Measurements from ENCODE around the gene MED7. TPM values are rescaled to one million over a fixed set of nuclear protein-coding genes. Genes with fewer than 3 reads are reported as not detected.

Gene MED7
- total RNA-seq, 1 experiment from 2014 or later: 17.7 TPM

DNA sequence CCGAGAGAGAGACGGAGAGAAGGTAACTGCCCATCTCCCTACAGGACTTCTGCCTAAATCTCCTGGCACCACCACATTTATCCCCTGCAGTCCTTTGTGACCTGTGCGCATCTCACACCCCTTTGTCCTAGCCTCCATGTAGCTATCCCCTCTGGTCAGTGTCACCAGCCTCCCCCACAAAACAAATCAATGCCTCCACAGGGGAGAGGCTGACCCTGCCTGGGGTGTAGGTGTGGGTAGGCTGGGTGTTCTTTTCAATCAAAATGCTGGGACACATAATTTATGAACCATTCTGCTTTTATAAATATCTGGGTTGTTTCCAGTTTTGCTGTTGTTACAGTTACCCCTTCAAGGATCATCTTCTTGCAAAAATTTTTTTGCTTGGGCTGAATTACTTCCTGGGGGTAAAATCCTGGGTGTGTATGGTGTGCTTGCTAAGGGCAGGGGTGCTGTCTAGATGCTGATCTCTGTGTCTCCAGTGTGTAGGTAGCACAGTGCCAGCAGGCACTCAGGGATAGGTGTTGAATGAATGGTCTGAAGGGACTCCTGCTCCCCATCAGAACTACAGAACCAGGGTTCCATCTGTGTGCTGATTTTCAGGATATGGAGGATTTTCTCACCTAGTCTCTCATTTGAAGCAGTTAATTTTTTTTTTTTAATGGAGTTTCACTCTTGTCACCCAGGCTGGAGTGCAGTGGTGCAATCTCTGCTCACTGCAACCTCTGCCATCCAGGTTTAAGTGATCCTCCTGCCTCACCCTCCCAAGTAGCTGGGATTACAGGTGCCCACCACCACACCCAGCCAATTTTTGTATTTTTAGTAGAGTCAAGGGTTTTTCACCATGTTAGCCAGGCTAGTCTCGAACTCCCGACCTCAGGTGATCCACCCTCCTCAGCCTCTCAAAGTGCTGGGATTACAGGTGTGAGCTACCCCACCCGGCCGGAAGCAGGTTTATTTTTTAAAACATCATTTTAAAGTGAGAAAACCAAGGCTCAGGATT is 23.8 kb upstream of the MED7 start, which contains the start of gene GARIN3:
Gene GARIN3 (minus strand): TSS at position 51 of the 1,000 bp plus-strand sequence. CDS start 96 bp downstream, outside the sequence.
- in situ Hi-C loops (cut with HindIII; ENCODE audit: low pct_unique_long_range_greater_than_20kb, low sequenced_read_pairs): no loop called here
- no peak for DNase-seq (ENCODE audit: low read depth, low spot score)

DNA sequence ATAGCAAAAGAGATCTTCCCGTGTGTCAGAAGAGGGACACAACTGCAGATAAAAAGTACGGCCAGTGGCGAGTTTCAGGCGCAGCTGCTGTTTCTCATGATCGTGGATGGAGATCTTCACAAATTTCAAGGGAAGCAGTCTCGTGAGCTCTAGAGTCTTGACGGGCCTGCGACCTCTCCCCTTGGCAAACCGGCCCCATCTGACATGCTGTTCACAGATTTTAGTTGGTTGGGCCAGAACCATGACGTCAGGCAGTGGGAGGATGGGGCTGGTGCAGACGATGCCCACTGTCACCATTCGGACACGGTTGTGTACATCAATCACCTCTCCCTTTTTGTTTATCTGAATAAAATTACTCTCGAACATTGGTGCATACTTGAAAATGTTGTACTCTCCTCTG is 23.0 kb upstream of the MED7 start:
- DNase-seq (ENCODE audit: low read depth, low spot score): no peak
- in situ Hi-C loops (cut with HindIII; ENCODE audit: low pct_unique_long_range_greater_than_20kb, low sequenced_read_pairs): no loop called here

DNA sequence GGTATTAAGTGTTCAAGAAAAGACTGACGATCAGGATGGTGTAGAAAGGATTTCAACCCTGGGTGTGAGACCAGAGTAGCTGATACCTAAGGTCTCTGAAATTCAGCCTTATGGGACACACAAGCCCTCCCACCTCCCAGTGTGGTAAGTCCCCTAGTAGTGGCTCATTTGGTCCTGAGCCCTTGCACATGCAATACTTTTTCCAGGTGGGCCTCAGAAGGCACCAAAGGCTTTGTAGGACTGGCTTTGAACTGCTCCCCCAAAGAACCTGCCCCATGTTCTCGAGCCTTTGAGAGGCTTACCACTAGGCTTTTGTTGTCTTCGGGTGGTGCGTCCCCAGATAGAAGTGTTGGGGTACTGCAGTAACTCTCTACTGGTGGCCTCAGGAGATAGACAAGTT is 22.6 kb upstream of the MED7 start:
- no peak for DNase-seq (ENCODE audit: low read depth, low spot score)
- in situ Hi-C loops (cut with HindIII; ENCODE audit: low pct_unique_long_range_greater_than_20kb, low sequenced_read_pairs): no loop called here

DNA sequence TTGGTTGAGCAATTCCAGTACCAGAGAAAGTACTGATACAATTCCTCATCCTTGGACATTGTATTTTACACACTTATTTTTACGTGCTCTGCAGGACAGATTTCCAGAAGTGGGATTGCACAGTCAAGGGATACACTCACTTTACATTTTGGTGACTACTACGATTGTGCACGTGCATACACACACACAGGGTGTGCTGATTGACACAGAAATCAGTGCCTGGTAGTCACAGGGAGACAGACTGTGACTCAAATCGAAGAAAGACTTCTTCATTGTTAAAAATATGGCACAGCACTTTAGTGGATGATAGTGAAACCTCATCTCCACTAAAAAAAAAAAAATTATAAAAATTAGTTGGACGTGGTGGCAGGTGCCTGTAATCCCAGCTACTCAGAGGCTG is 21.9 kb upstream of the MED7 start:
- in situ Hi-C loops (cut with HindIII; ENCODE audit: low pct_unique_long_range_greater_than_20kb, low sequenced_read_pairs): no loop called here
- DNase-seq (ENCODE audit: low read depth, low spot score): no peak

DNA sequence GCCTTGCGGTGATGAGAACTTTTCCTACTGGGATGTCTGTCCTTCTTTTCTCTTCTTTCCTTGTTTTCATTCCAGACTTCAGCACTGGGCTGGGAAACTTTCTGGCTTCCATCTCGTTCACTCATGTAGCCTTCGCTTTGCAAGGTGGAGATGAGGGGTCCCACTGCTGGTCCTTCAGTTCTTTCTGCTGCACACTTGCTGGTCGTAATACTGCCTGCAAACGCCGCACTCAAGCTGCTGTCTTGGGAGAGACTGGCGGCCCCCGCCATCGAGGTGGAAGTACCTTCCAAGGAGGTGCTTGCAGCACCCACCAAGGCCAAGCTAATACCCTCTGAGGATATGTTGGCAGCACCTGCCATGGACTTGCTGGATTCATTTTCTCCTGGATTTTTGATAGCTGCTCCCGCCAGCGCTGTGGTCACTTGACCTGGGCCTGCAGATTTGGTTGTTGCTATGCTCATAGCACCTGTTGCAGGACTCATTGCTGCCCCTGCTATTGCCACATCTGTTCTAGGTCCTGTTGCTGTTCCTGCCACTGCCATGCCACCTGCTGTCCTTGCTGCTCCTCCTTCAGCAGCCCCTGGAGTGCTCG is 20.4 kb upstream of the MED7 start:
- in situ Hi-C loops (cut with HindIII; ENCODE audit: low pct_unique_long_range_greater_than_20kb, low sequenced_read_pairs): no loop called here
- DNase-seq (ENCODE audit: low read depth, low spot score): no peak

DNA sequence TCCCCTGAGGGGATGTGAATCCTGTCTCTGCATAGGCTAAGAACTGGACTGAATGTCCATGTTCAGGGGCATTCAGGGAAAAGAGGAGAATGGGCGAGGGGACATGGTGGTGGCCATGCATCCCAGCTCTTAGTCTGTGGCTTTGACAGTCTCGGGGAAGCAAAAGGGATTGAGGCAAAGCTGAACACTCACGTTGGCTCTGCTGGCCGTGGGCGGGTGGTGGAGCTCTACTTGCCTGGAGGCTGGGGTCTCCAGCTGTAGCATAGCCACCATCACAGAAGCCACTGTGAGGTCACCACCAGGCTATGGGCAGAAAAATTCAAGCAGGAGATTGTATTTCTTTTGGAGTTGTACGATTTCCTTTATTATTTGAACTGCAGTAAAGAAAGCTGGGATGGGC is 19.3 kb upstream of the MED7 start:
- in situ Hi-C loops (cut with HindIII; ENCODE audit: low pct_unique_long_range_greater_than_20kb, low sequenced_read_pairs): no loop called here
- DNase-seq (ENCODE audit: low read depth, low spot score): no peak

DNA sequence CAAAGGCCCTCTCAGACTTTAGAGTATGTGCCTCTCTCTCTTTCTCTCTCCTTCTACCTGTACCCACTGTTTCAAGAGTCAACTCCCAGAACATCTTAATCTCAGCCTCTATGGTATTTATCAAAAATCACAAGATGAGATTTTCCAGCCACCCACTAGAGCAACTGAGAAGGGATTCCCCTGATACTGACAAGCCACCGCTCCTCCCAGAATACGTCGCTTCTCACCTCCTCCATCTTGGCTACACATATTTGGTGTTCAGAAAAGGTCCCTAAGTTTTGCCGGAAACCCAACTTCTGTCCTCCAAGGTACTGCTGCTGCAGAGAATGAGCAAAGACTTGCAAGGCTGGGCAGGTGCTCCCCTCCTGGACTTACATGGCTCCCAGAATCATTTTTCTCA is 17.3 kb upstream of the MED7 start:
- no peak for DNase-seq (ENCODE audit: low read depth, low spot score)
- in situ Hi-C loops (cut with HindIII; ENCODE audit: low pct_unique_long_range_greater_than_20kb, low sequenced_read_pairs): no loop called here

DNA sequence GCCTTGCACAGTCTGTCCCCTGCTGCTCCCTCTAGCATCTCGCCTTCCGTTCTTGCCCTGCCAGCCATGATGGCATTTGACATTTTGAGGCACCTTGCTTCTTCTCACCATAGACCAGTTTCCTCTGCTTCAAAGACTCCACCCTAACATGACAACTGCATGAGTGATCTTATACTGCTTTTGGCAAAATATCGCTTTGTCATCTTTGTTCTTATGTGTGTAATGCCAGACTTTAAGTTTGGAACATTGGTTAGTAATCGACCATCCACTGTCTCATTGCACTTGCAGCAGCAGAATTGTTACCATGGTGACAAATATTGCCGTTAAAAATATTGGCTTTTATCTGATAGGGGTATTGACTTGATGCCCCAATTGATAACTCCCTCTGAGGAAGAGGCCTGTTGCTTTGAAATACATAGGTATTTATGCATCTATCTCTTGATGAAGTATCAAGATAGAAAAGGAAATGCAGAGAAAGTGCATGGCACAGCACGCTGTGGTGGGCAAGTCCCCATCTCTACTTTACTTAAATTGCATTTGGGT is 16.6 kb upstream of the MED7 start:
- no peak for DNase-seq (ENCODE audit: low read depth, low spot score)
- in situ Hi-C loops (cut with HindIII; ENCODE audit: low pct_unique_long_range_greater_than_20kb, low sequenced_read_pairs): no loop called here

DNA sequence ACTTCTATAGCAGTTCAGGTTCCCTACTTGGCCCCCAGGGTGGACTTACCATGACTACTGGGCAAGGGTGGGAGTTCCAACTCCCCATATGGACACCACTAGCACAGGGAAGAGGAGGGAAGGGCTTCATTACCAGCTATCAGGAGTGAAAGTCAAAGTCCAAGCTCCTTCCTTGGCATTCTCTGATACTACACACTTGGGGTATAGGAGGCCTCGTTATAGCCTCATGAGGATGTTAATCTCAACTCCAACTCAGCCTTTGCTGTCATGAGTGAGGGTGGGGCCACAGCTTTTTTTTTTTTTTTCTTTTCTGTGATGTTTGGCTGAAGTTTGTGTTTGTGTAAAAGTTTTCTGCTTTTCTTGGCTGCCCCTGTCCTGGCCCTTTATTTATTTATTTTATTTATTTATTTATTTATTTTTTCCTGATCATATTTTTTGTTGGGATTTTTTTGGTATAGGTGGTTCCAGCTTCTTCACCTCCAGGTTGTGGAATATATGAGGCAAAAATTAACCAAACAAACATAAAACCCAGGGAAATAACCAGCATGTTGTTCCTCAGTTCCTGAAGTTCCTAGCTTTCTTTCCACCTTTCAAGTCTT is 14.7 kb upstream of the MED7 start:
- in situ Hi-C loops (cut with HindIII; ENCODE audit: low pct_unique_long_range_greater_than_20kb, low sequenced_read_pairs): no loop called here
- no peak for DNase-seq (ENCODE audit: low read depth, low spot score)

DNA sequence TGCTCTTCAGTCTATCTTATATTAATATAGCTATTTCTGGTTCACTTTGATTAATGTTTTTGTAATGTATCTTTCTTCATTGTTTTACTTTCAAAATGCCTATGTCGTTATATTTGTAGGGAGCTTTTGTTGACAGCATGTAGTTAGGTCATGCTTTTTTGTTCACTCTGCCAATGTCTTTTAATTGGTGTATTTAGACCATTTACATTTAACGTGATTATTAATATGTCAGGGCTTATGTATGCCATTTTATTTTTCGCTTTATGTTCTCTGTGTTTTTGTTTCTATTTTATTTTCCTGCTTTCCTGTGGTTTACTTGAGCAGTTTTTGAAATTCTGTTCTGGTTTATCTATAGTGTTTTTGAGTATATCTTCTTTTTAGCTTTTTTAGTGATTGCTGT is 12.6 kb upstream of the MED7 start:
- no peak for DNase-seq (ENCODE audit: low read depth, low spot score)
- in situ Hi-C loops (cut with HindIII; ENCODE audit: low pct_unique_long_range_greater_than_20kb, low sequenced_read_pairs): no loop called here

DNA sequence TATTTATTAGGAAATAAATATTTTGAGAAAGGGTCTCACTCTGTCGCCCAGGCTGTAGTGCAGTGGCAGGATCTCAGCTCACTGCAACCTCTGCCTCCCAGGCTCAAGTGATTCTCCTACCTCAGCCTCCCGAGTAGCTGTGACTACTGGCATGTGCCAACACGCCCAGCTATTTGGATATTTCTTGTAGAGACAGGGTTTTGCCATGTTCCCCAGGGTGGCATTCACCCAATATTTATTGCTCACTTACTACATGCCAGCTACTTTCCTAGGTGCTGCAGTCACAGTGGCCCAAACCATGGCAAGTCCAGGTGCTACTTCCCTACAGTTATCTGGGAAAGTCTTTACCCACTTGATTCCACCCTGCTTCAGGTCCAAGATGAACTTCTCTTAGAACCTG is 8.3 kb upstream of the MED7 start:
- no peak for DNase-seq (ENCODE audit: low read depth, low spot score)
- in situ Hi-C loops (cut with HindIII; ENCODE audit: low pct_unique_long_range_greater_than_20kb, low sequenced_read_pairs): no loop called here

DNA sequence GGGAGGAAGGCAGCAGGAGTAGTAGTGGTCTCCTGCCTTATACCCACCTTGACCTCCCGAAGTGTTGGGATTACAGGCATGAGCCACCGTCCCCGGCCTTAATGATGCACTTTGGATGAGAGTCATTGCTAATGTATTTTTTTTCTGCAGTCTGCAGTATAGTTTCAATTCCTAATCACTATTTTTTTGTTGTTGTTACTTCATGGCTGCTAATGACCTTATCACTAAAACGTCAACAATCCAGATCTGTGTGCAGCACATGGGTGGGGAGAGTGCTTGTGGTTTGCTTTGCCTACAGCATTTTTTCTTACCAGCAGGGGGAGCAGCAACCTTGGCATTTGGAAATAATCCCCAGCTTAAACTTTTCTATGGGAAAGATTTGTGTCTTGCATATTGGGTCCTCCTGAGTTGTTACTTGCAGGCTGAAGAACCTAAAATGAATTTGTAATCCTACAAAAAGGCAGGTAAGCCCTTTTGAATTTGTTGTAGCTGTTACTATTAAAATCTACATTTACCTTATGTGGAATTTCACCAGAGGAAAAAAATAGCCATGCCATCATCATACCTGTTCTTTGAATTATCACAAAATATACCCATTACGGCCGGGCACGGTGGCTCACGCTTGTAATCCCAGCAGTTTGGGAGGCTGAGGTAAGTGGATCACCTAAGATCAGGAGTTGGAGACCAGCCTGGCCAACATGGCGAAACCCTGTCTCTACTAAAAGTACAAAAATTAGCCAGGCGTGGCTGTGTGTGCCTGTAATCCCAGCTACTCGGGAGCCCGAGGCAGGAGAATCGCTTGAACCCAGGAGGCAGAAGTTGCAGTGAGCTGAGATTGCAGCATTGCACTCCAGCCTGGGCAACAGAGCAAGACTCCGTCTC is 6.3 kb upstream of the MED7 start:
- DNase-seq (ENCODE audit: low read depth, low spot score): peak; percentile 75
- in situ Hi-C loops (cut with HindIII; ENCODE audit: low pct_unique_long_range_greater_than_20kb, low sequenced_read_pairs): no loop called here

DNA sequence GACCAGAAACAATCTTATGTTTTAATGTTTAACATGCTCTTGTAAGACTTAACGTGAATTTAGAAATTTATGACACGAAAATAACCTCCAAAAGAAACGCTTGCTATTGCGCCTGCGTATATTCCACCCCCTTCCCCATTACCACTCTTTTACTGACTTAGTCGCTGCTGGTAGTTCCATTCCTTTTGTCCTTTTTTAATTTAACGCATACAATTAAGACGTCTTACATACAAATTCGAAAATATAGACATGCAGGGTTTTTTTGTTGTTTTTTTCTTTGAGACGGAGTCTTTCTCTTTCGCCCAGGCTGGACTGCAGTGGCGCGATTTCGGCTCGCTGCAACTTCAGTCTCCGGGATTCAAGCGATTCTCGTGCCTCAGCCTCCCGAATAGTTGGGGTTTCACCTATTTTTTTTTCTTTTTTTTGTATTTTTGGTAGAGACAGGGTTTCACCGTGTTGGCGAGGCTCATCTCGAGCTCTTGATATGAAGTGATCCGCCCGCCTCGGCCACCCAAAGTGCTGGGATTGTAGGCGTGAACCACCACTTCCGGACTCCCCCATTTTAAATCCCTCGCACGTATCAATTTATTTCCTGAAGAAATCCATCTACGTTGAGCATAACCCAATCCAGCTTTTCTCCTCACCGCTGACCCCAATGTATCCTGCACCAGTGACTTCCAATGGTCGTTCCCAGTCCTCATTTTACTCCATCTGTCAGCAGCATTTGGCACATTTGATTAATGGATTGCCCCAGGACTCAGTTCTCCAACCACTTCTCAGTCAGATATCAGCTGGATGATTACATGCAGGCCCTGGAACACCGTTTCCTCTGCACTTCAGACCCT is 684 bp upstream of the MED7 start:
- in situ Hi-C loops (cut with HindIII; ENCODE audit: low pct_unique_long_range_greater_than_20kb, low sequenced_read_pairs): no loop called here
- DNase-seq (ENCODE audit: low read depth, low spot score): peak; percentile 25

DNA sequence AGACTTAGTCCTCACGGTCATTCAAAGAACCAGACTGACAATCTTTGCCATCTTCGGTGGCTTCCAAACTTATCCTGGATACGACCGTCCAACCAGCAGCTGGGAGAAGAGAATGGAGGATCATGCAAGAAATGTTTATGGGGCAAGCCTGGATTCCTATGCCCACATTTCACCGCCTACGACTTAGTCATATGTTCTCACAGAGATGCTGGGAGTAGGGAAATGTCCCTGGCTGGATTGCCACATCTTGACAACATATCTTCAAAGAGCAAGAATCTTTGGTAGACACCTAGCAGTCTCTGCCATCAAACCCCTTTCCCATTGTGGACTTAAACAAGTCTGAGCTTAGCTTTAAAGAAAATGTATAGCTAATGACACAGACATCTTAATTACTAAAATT is 5.0 kb downstream of the MED7 start:
- in situ Hi-C loops (cut with HindIII; ENCODE audit: low pct_unique_long_range_greater_than_20kb, low sequenced_read_pairs): no loop called here
- DNase-seq (ENCODE audit: low read depth, low spot score): no peak

DNA sequence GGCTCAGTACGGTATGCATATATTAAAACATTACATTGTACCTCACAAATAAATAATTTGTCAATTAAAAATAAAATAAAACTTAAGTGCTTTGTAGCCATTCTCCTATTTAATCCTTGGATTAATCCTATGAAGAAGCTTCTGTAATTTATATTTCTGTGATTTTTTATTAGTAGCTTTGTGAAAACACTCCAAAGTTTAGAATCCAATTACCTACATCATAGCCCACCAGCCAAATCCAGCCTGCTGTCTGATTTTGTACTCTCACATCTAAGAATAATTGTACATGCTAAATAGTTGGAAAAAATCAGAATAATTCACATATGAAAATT is 10.4 kb downstream of the MED7 start:
- in situ Hi-C loops (cut with HindIII; ENCODE audit: low pct_unique_long_range_greater_than_20kb, low sequenced_read_pairs): no loop called here
- DNase-seq (ENCODE audit: low read depth, low spot score): no peak

DNA sequence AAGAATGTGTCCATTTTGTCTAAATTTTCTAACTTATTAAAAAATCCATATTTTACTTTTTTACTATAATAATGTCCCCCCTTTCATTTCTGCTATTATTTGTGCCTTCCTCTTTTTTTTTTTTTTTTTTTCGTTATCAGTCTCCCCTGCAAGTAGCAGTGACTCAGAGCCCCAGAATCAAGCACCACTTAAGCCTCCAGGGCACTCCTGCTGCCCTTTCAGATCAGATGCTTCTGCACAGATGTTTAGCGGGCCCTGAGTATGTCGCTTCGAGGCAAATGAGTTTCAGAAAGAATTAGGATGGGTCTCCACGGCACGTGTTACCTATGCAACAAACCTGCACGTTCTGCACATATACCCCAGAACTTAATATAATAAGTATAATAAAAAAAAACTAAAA is 11.7 kb downstream of the MED7 start:
- DNase-seq (ENCODE audit: low read depth, low spot score): no peak
- in situ Hi-C loops (cut with HindIII; ENCODE audit: low pct_unique_long_range_greater_than_20kb, low sequenced_read_pairs): no loop called here

DNA sequence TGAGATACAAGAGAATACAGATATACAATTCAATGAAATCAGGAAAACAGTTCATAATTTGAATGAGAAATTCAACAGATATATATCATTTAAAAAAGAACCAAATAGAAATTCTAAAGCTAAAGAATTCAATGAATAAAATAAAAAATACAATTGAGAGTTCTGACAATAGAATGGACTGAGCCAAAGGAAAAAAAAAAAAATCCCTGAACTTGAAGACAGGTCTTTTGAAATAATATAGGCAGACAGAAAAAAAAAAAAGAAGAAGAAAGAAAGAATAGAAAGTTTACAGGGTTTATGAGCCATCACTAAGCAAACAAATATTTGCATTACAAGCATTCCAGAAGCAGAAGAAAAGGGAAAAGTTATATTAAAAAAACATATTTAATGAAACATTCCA is 21.0 kb downstream of the MED7 start:
- in situ Hi-C loops (cut with HindIII; ENCODE audit: low pct_unique_long_range_greater_than_20kb, low sequenced_read_pairs): no loop called here
- DNase-seq (ENCODE audit: low read depth, low spot score): no peak

Data from SK-MEL-5 (cell line).